CD8-positive, alpha-beta memory T cell (primary cell): ENCODE measurements around the gene PDCD6IP. TPM values are rescaled to one million over a fixed set of nuclear protein-coding genes. Genes with fewer than 3 reads are reported as not detected.
A peak's percentile ranks its signal among the peaks of the same experiment; 100 is the strongest.

Experiments used
- CTCF ChIA-PET: fragments of 350-600 bp; sonication (Branson Sonifier 250); formaldehyde crosslinking; loops from one replicate; lab custom pipeline; 2021; ENCODE audit warnings: antibody characterized with exemption; lab: Charles Lee
- POLR2A ChIA-PET: fragments of 350-600 bp; sonication (Branson Sonifier 250); formaldehyde crosslinking; loops from one replicate; lab custom pipeline; 2021; ENCODE audit warnings: antibody characterized with exemption; lab: Charles Lee
- DNase-seq, 5 donors: peaks; one replicate each; pipeline versions ENCODE4 v3.0.0 to v3.0.0-alpha.2; 2020 to 2022; ENCODE audit warnings: mixed read lengths in 1 of 5
- H3K27ac ChIP-seq: one replicate; pipeline ENCODE4 v1.7.0; 2013; ENCODE audit warnings: low read depth, mild to moderate bottlenecking, low read length, moderate library complexity
- H3K27me3 ChIP-seq: 2 replicates; pipeline ENCODE4 v1.7.0; 2013; ENCODE audit warnings: low read length, mild to moderate bottlenecking; ENCODE audit not compliant: insufficient read depth, poor library complexity, severe bottlenecking
- H3K36me3 ChIP-seq: 2 replicates; pipeline ENCODE4 v1.7.0; 2013; ENCODE audit warnings: mild to moderate bottlenecking, low read length, moderate library complexity; ENCODE audit not compliant: insufficient read depth
- H3K4me1 ChIP-seq: 2 replicates; pipeline ENCODE4 v1.7.0; 2013; ENCODE audit warnings: mild to moderate bottlenecking, low read length, moderate library complexity; ENCODE audit not compliant: insufficient read depth
- H3K4me3 ChIP-seq: 2 replicates; pipeline ENCODE4 v1.7.0; 2013; ENCODE audit warnings: mild to moderate bottlenecking, low read length
- H3K9me3 ChIP-seq: 2 replicates; pipeline ENCODE4 v1.7.0; 2013; ENCODE audit warnings: mild to moderate bottlenecking, low read length
- H3K27ac Mint-ChIP-seq, 8 donors: one replicate each; pipeline ENCODE4 v1.8.0; 2020 to 2021; ENCODE audit warnings: mixed read lengths in 8 of 8, mild to moderate bottlenecking in 6 of 8, inconsistent platforms in 3 of 8, moderate library complexity in 3 of 8
- H3K27me3 Mint-ChIP-seq, 2 donors: one replicate each; pipeline ENCODE4 v1.8.0; 2020 to 2021; ENCODE audit warnings: mixed read lengths in 2 of 2, mild to moderate bottlenecking in 1 of 2, moderate library complexity in 1 of 2
- H3K36me3 Mint-ChIP-seq, 3 donors: one replicate each; pipeline ENCODE4 v1.8.0; 2020 to 2021; ENCODE audit warnings: mixed read lengths in 3 of 3, inconsistent platforms in 1 of 3, mild to moderate bottlenecking in 1 of 3
- H3K4me1 Mint-ChIP-seq, 3 donors: one replicate each; pipeline ENCODE4 v1.8.0; 2020 to 2021; ENCODE audit warnings: mixed read lengths in 3 of 3, inconsistent platforms in 1 of 3, mild to moderate bottlenecking in 1 of 3
- H3K4me3 Mint-ChIP-seq, 7 donors: one replicate each; pipeline ENCODE4 v1.8.0; 2020 to 2021; ENCODE audit warnings: mixed read lengths in 7 of 7, mild to moderate bottlenecking in 6 of 7, moderate library complexity in 4 of 7, inconsistent platforms in 2 of 7
- H3K9me3 Mint-ChIP-seq, 5 donors: one replicate each; pipeline ENCODE4 v1.8.0; 2020 to 2022; ENCODE audit warnings: mixed read lengths in 5 of 5, mild to moderate bottlenecking in 3 of 5, moderate library complexity in 2 of 5, inconsistent platforms in 1 of 5
- polyA plus RNA-seq: library from polyadenylated mRNA; unstranded; fragments of 300-500 nt; fragmentation: Illumina TruSeq; gene quantifications from one replicate; pipeline ENCODE4 v1.2.3, GENCODE V29; 2021
- total RNA-seq, 2 experiments: library from RNA; stranded (reverse); gene quantifications; one replicate each; pipeline ENCODE4 v1.2.3, GENCODE V29; 2021

Gene PDCD6IP
- total and polyA plus RNA-seq, 3 experiments from 2014 or later, result 71.4 to 163 (median 162) TPM

GRCh38 chr3:33911525-33912322, 113.3 kb downstream of the PDCD6IP start:
- no peaks in the 10 kb centered on the region for H3K9me3 ChIP-seq
- Mint-ChIP-seq H3K27ac (no peak overlapping the region), H3K4me3 (no peak overlapping the region), H3K9me3 (no peaks in the 10 kb centered on the region), H3K27me3 (peaks cover 3 to 4% of the 10 kb centered on the region in 2 donors), H3K4me1 (no peaks in the 10 kb centered on the region), H3K36me3 (no peaks in the 10 kb centered on the region)
- CTCF ChIA-PET, result no interaction called here
- H3K27ac ChIP-seq, result peak overlapping the region; percentile 64
- DNase-seq, result no peak
- no peaks in the 10 kb centered on the region for H3K36me3 ChIP-seq
- no peaks in the 10 kb centered on the region for H3K27me3 ChIP-seq
- no peak overlapping the region for H3K4me3 ChIP-seq
- POLR2A ChIA-PET, result no interaction called here
- H3K4me1 ChIP-seq, result no peaks in the 10 kb centered on the region

GRCh38 chr3:33914212-33914611, 115.8 kb downstream of the PDCD6IP start:
- no peaks in the 10 kb centered on the region for H3K36me3 ChIP-seq
- no peaks in the 10 kb centered on the region for H3K9me3 Mint-ChIP-seq
- POLR2A ChIA-PET, result no interaction called here
- no peaks in the 10 kb centered on the region for H3K4me1 Mint-ChIP-seq
- no peak overlapping the region for H3K4me3 ChIP-seq
- H3K36me3 Mint-ChIP-seq, result no peaks in the 10 kb centered on the region
- no peak overlapping the region for H3K4me3 Mint-ChIP-seq
- H3K9me3 ChIP-seq, result no peaks in the 10 kb centered on the region
- CTCF ChIA-PET, result interaction anchor here (1.3 kb wide), 1 partner anchor 25 kb away, joined by 3 read pairs; no protein-coding TSS in a partner anchor
- DNase-seq, result no peak
- peaks cover 3 to 4% of the 10 kb centered on the region in 2 donors for H3K27me3 Mint-ChIP-seq
- peak overlapping the region; percentile 34 for H3K27ac ChIP-seq
- H3K27me3 ChIP-seq, result no peaks in the 10 kb centered on the region
- H3K4me1 ChIP-seq, result no peaks in the 10 kb centered on the region
- no peak overlapping the region for H3K27ac Mint-ChIP-seq

- CTCF ChIA-PET, result no interaction called here
- no peaks in the 10 kb centered on the region for H3K36me3 ChIP-seq
- Mint-ChIP-seq H3K4me1 (no peaks in the 10 kb centered on the region), H3K4me3 (no peak overlapping the region), H3K27me3 (peaks cover 1 to 4% of the 10 kb centered on the region in 2 donors), H3K9me3 (no peaks in the 10 kb centered on the region), H3K36me3 (no peaks in the 10 kb centered on the region), H3K27ac (no peak overlapping the region)
- H3K4me3 ChIP-seq, result no peak overlapping the region
- no peaks in the 10 kb centered on the region for H3K27me3 ChIP-seq
- no peak for DNase-seq
- H3K9me3 ChIP-seq, result no peaks in the 10 kb centered on the region
- H3K4me1 ChIP-seq, result no peaks in the 10 kb centered on the region
- POLR2A ChIA-PET, result no interaction called here
- peak overlapping the region; percentile 34 for H3K27ac ChIP-seq
Observed at GRCh38 chr3:33914731-33915379, 116.4 kb downstream of the PDCD6IP start.

GRCh38 chr3:33915796-33916546, 117.5 kb downstream of the PDCD6IP start:
- CTCF ChIA-PET, result no interaction called here
- Histone ChIP-seq H3K27ac (no peak overlapping the region), H3K9me3 (no peaks in the 10 kb centered on the region), H3K27me3 (no peaks in the 10 kb centered on the region), H3K36me3 (no peaks in the 10 kb centered on the region), H3K4me1 (no peaks in the 10 kb centered on the region), H3K4me3 (no peak overlapping the region)
- peak overlapping the region in 1 of 8 donors; percentile 88 for H3K27ac Mint-ChIP-seq
- no peaks in the 10 kb centered on the region for H3K4me1 Mint-ChIP-seq
- H3K36me3 Mint-ChIP-seq, result no peaks in the 10 kb centered on the region
- POLR2A ChIA-PET, result no interaction called here
- peaks cover 1 to 4% of the 10 kb centered on the region in 2 donors for H3K27me3 Mint-ChIP-seq
- H3K9me3 Mint-ChIP-seq, result no peaks in the 10 kb centered on the region
- H3K4me3 Mint-ChIP-seq, result no peak overlapping the region
- DNase-seq, result peak in 1 of 5 donors; percentile 10

GRCh38 chr3:33918126-33918756, 119.8 kb downstream of the PDCD6IP start:
- DNase-seq, result no peak
- CTCF ChIA-PET, result no interaction called here
- no peak overlapping the region for H3K27ac ChIP-seq
- H3K9me3 Mint-ChIP-seq, result no peaks in the 10 kb centered on the region
- H3K27me3 ChIP-seq, result no peaks in the 10 kb centered on the region
- peak overlapping the region in 1 of 8 donors; percentile 44 for H3K27ac Mint-ChIP-seq
- H3K27me3 Mint-ChIP-seq, result peaks cover 1 to 4% of the 10 kb centered on the region in 2 donors
- no peak overlapping the region for H3K4me3 Mint-ChIP-seq
- H3K36me3 Mint-ChIP-seq, result no peaks in the 10 kb centered on the region
- H3K36me3 ChIP-seq, result no peaks in the 10 kb centered on the region
- H3K9me3 ChIP-seq, result no peaks in the 10 kb centered on the region
- no peak overlapping the region for H3K4me3 ChIP-seq
- H3K4me1 Mint-ChIP-seq, result no peaks in the 10 kb centered on the region
- H3K4me1 ChIP-seq, result no peaks in the 10 kb centered on the region
- POLR2A ChIA-PET, result no interaction called here

Other genes with a start within 250 kb of the PDCD6IP start
- gene CLASP2, start 80.4 kb upstream of the PDCD6IP start, total RNA-seq, result 10 to 100 TPM; 47.0 to 53.8 TPM
- 13.7 TPM for gene CLASP2, start 80.4 kb upstream of the PDCD6IP start, polyA plus RNA-seq